ENCODE measurements around the gene RMC1.
"Not testable (repeated sequence)": the region's sequence is repeated elsewhere in the genome, so short reads cannot be mapped to it uniquely, and the experiment has no call there.

Gene RMC1

GRCh38 chr18:23498877-23499276 lies 4.4 kb upstream of the RMC1 start:
- H3K4me1 ChIP-seq (ENCODE audit: control insufficient read depth, insufficient read depth, low read length): no peaks in the 10 kb centered on the region
- peak; percentile 45 for DNase-seq (ENCODE audit: low read depth, low spot score)
- no peak overlapping the region for H3K4me3 ChIP-seq (ENCODE audit: low read length)
- no peak overlapping the region for H3K27ac ChIP-seq (ENCODE audit: low read length)
- no peaks in the 10 kb centered on the region for H3K9me3 ChIP-seq (ENCODE audit: control insufficient read depth, insufficient read depth, low read length)
- WGBS (ENCODE audit: insufficient coverage, insufficient read length): no CpG with 5 or more reads among the region's 5 CpGs
- no peaks in the 10 kb centered on the region for H3K36me3 ChIP-seq (ENCODE audit: control insufficient read depth, insufficient read depth, low read length)
- no peaks in the 10 kb centered on the region for H3K27me3 ChIP-seq (ENCODE audit: control insufficient read depth, insufficient read depth, low read length)

DNA sequence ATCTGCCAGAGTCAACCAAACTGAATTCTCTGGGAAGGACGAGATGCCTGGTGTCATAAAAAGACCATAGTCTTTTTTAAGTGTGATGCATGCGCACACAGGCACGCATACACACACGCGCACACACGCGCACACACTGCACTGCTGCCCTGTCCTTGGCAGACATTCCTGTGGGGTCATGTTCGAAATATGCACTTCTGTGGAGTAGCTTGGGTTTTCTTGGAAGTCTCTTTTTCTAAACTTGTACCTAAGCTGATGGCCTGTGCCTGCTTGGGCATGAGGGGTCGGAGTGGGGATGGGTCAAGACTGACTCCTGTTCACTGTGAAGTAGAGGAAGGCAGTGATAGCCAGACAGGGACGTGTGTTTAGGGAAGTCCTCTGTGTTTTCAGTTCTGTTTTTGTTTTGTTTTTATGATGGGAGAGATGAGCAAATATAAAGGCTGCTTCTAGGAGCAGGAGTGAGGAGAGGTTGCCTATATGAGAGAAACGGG lies 4.0 kb upstream of the RMC1 start:
- WGBS (ENCODE audit: insufficient coverage, insufficient read length): 100% methylated on average over 1 of the region's 11 CpGs
- Histone ChIP-seq H3K9me3 (ENCODE audit: control insufficient read depth, insufficient read depth, low read length) (no peaks in the 10 kb centered on the region), H3K27me3 (ENCODE audit: control insufficient read depth, insufficient read depth, low read length) (no peaks in the 10 kb centered on the region), H3K27ac (ENCODE audit: low read length) (no peak overlapping the region), H3K36me3 (ENCODE audit: control insufficient read depth, insufficient read depth, low read length) (no peaks in the 10 kb centered on the region), H3K4me3 (ENCODE audit: low read length) (no peak overlapping the region), H3K4me1 (ENCODE audit: control insufficient read depth, insufficient read depth, low read length) (no peaks in the 10 kb centered on the region)
- no peak for DNase-seq (ENCODE audit: low read depth, low spot score)

- DNase-seq (ENCODE audit: low read depth, low spot score): no peak
- no peaks in the 10 kb centered on the region for H3K27me3 ChIP-seq (ENCODE audit: control insufficient read depth, insufficient read depth, low read length)
- H3K36me3 ChIP-seq (ENCODE audit: control insufficient read depth, insufficient read depth, low read length): no peaks in the 10 kb centered on the region
- H3K9me3 ChIP-seq (ENCODE audit: control insufficient read depth, insufficient read depth, low read length): no peaks in the 10 kb centered on the region
- no peak overlapping the region for H3K27ac ChIP-seq (ENCODE audit: low read length)
- no peak overlapping the region for H3K4me3 ChIP-seq (ENCODE audit: low read length)
- no peaks in the 10 kb centered on the region for H3K4me1 ChIP-seq (ENCODE audit: control insufficient read depth, insufficient read depth, low read length)
- whole genome bisulfite sequencing (ENCODE audit: insufficient coverage, insufficient read length): no CpG with 5 or more reads among the region's 6 CpGs
Measured at GRCh38 chr18:23501626-23502025, 1.7 kb upstream of the RMC1 start.

GRCh38 chr18:23502516-23503037 lies 734 bp upstream of the RMC1 start:
- no peaks in the 10 kb centered on the region for H3K27me3 ChIP-seq (ENCODE audit: control insufficient read depth, insufficient read depth, low read length)
- DNase-seq (ENCODE audit: low read depth, low spot score): no peak
- H3K27ac ChIP-seq (ENCODE audit: low read length): no peak overlapping the region
- no peaks in the 10 kb centered on the region for H3K9me3 ChIP-seq (ENCODE audit: control insufficient read depth, insufficient read depth, low read length)
- H3K4me1 ChIP-seq (ENCODE audit: control insufficient read depth, insufficient read depth, low read length): no peaks in the 10 kb centered on the region
- WGBS (ENCODE audit: insufficient coverage, insufficient read length): no CpG with 5 or more reads among the region's 6 CpGs
- H3K4me3 ChIP-seq (ENCODE audit: low read length): peak overlapping the region; percentile 91; the same call in 1 of the 2 replicates
- H3K36me3 ChIP-seq (ENCODE audit: control insufficient read depth, insufficient read depth, low read length): no peaks in the 10 kb centered on the region

- WGBS (ENCODE audit: insufficient coverage, insufficient read length): no CpG with 5 or more reads among the region's 21 CpGs
- H3K27me3 ChIP-seq (ENCODE audit: control insufficient read depth, insufficient read depth, low read length): no peaks in the 10 kb centered on the region
- H3K27ac ChIP-seq (ENCODE audit: low read length): no peak overlapping the region
- no peaks in the 10 kb centered on the region for H3K9me3 ChIP-seq (ENCODE audit: control insufficient read depth, insufficient read depth, low read length)
- H3K36me3 ChIP-seq (ENCODE audit: control insufficient read depth, insufficient read depth, low read length): 0 out of 2 replicates have a peak, but pooled peaks cover 3% of the 10 kb centered on the region
- no peak for DNase-seq (ENCODE audit: low read depth, low spot score)
- H3K4me3 ChIP-seq (ENCODE audit: low read length): peak overlapping the region; percentile 91; the same call in 1 of the 2 replicates
- H3K4me1 ChIP-seq (ENCODE audit: control insufficient read depth, insufficient read depth, low read length): no peaks in the 10 kb centered on the region; the same call in 1 of the 2 replicates
Measured at GRCh38 chr18:23503963-23504344, 643 bp downstream of the RMC1 start.

DNA sequence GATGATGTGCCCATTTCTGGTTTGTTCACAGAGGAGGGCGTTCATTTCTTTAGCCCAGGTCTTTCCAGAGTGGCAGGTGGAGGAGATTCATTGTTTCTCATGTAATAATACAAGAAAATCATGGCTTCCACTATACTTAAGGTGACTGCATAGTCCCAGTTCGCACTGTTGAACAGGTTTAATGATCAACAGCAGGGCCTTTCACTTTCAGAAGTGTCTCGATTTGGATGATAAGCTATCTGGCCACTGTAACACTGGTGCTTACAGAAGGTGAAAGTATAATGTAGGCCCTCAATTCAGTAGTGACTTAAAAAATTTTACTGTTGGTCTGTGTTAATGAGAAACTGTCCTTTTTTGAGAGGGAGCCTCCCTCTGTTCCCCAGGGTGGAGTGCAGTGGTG lies 1.4 kb downstream of the RMC1 start:
- H3K4me1 ChIP-seq (ENCODE audit: control insufficient read depth, insufficient read depth, low read length): no peaks in the 10 kb centered on the region; the same call in 1 of the 2 replicates
- no CpG with 5 or more reads among the region's 3 CpGs for WGBS (ENCODE audit: insufficient coverage, insufficient read length)
- 0 out of 2 replicates have a peak, but pooled peaks cover 3% of the 10 kb centered on the region for H3K36me3 ChIP-seq (ENCODE audit: control insufficient read depth, insufficient read depth, low read length)
- no peak for DNase-seq (ENCODE audit: low read depth, low spot score)
- H3K4me3 ChIP-seq (ENCODE audit: low read length): no peak overlapping the region
- H3K27me3 ChIP-seq (ENCODE audit: control insufficient read depth, insufficient read depth, low read length): no peaks in the 10 kb centered on the region
- no peak overlapping the region for H3K27ac ChIP-seq (ENCODE audit: low read length)
- no peaks in the 10 kb centered on the region for H3K9me3 ChIP-seq (ENCODE audit: control insufficient read depth, insufficient read depth, low read length)

DNA sequence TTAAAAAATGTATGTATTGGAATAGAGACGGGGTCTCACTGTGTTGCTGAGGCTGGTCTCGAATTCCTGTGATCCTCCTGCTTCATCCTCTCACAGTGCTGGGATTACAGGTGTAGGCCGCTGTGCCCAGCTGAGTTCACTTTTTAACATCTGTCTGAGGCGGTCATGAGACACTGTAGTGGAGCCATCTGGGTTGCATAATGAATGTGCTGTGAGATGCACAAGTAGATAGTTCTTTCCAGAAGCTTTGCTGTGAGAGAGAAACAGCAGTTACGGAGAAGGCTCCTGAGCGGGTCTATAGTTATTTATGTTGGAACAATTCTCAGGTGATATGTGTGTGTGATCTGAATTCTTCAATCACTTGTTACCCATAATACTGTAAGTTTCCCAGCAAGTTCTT lies 3.1 kb downstream of the RMC1 start:
- DNase-seq (ENCODE audit: low read depth, low spot score): no peak
- no CpG with 5 or more reads among the region's 6 CpGs for WGBS (ENCODE audit: insufficient coverage, insufficient read length)
- H3K36me3 ChIP-seq (ENCODE audit: control insufficient read depth, insufficient read depth, low read length): 0 out of 2 replicates have a peak, but pooled peaks cover 3% of the 10 kb centered on the region
- H3K9me3 ChIP-seq (ENCODE audit: control insufficient read depth, insufficient read depth, low read length): no peaks in the 10 kb centered on the region
- H3K4me3 ChIP-seq (ENCODE audit: low read length): no peak overlapping the region
- no peak overlapping the region for H3K27ac ChIP-seq (ENCODE audit: low read length)
- no peaks in the 10 kb centered on the region for H3K27me3 ChIP-seq (ENCODE audit: control insufficient read depth, insufficient read depth, low read length)
- no peaks in the 10 kb centered on the region; the same call in 1 of the 2 replicates for H3K4me1 ChIP-seq (ENCODE audit: control insufficient read depth, insufficient read depth, low read length)

DNA sequence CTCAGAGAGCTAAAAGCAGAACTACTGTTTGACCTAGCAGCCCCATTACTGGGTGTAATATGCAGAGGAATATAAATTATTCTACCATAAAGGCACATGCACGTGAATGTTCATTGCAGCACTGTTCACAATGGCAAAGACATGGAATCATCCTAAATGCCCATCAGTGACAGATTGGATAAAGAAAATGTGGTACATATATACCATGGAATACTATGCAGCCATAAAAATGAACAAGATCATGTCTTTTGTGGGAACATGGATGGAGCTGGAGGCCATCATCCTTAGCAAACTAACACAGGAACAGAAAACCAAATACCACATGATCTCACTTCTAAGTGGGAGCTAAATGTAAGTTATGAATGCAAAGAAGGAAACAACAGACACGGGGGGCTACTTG lies 7.6 kb downstream of the RMC1 start:
- H3K36me3 ChIP-seq (ENCODE audit: control insufficient read depth, insufficient read depth, low read length); H3K27me3 ChIP-seq (ENCODE audit: control insufficient read depth, insufficient read depth, low read length); DNase-seq (ENCODE audit: low read depth, low spot score); H3K27ac ChIP-seq (ENCODE audit: low read length); H3K4me1 ChIP-seq (ENCODE audit: control insufficient read depth, insufficient read depth, low read length); H3K4me3 ChIP-seq (ENCODE audit: low read length); H3K9me3 ChIP-seq (ENCODE audit: control insufficient read depth, insufficient read depth, low read length): not testable (repeated sequence)
- WGBS (ENCODE audit: insufficient coverage, insufficient read length): no CpG with 5 or more reads among the region's 2 CpGs

DNA sequence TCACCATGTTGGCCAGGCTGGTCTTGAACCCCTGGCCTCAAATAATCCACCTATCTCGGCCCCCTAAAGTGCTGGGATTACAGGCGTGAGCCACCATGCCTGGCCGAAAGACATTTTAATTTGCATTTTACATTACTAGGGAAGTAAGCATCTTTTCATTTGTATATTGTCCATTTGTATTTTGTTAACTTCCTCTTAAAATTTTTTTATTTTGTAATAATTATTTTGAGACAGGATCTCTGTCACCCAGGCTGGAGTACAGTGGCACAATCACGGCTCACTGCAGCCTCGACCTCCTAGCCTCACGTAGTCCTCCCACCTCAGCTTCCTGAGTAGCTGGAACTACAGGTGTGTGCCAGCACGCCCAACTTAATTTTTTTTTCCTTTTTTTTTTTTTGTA lies 8.9 kb downstream of the RMC1 start:
- WGBS (ENCODE audit: insufficient coverage, insufficient read length): no CpG with 5 or more reads among the region's 7 CpGs
- not testable (repeated sequence) for DNase-seq (ENCODE audit: low read depth, low spot score); H3K9me3 ChIP-seq (ENCODE audit: control insufficient read depth, insufficient read depth, low read length); H3K36me3 ChIP-seq (ENCODE audit: control insufficient read depth, insufficient read depth, low read length); H3K27me3 ChIP-seq (ENCODE audit: control insufficient read depth, insufficient read depth, low read length); H3K4me3 ChIP-seq (ENCODE audit: low read length); H3K4me1 ChIP-seq (ENCODE audit: control insufficient read depth, insufficient read depth, low read length); H3K27ac ChIP-seq (ENCODE audit: low read length)

DNA sequence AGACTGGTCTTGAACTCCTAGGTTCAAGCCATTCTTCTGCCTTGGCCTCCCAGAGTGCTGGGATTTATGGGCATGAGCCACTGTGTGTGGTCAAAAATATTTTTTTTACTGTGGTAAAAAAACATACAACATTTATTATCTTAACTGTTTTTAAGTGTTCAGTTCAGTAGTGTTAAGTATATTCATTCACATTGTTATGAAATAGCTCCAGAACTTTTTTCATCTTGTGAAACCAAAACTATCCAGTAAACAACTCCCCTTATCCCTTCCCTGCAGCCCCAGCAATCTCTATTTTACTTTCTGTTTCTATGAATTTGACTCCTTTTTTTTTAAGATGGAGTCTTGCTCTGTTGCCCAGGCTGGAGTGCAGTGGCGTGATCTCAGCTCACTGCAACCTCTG lies 9.3 kb downstream of the RMC1 start:
- H3K36me3 ChIP-seq (ENCODE audit: control insufficient read depth, insufficient read depth, low read length): peaks cover 3% of the 10 kb centered on the region; the same call in 1 of the 2 replicates
- DNase-seq (ENCODE audit: low read depth, low spot score): no peak
- no peaks in the 10 kb centered on the region; the same call in 1 of the 2 replicates for H3K4me1 ChIP-seq (ENCODE audit: control insufficient read depth, insufficient read depth, low read length)
- no CpG with 5 or more reads among the region's 1 CpG for WGBS (ENCODE audit: insufficient coverage, insufficient read length)
- no peaks in the 10 kb centered on the region for H3K27me3 ChIP-seq (ENCODE audit: control insufficient read depth, insufficient read depth, low read length)
- H3K27ac ChIP-seq (ENCODE audit: low read length): no peak overlapping the region
- H3K9me3 ChIP-seq (ENCODE audit: control insufficient read depth, insufficient read depth, low read length): no peaks in the 10 kb centered on the region
- H3K4me3 ChIP-seq (ENCODE audit: low read length): no peak overlapping the region

DNA sequence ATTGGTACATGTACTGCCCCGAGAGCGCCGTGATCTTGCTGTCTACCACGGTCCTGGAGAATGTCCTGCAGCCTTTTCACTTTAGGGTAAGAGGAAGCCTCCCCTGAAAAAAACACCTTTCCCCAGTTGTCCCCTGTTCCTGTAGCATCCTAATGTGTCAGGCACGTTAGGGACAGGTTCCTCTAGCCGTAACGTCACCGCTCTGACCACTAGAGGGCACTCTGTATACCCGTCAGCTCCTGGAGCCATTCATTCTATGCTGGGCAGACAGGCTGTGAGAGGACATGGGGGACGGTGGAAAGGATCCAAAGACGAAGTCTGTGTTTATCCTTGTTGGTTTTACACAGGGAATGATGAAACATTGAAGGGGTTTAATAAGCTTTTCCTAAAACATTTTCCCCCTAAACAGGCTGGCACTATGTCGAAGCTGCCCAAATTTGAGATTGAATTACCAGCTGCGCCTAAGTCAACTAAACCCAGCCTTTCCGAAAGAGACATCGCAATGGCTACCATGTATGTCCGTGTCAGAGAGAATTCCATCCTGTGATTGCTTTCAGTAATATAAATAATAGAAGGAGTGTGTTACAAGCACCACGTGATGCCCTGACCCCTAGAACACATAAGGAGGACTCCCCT lies 12.7 kb downstream of the RMC1 start:
- H3K27ac ChIP-seq (ENCODE audit: low read length): no peak overlapping the region
- H3K4me3 ChIP-seq (ENCODE audit: low read length): no peak overlapping the region
- H3K4me1 ChIP-seq (ENCODE audit: control insufficient read depth, insufficient read depth, low read length): no peaks in the 10 kb centered on the region
- H3K27me3 ChIP-seq (ENCODE audit: control insufficient read depth, insufficient read depth, low read length): no peaks in the 10 kb centered on the region
- H3K36me3 ChIP-seq (ENCODE audit: control insufficient read depth, insufficient read depth, low read length): peaks cover 4% of the 10 kb centered on the region; the same call in 1 of the 2 replicates
- WGBS (ENCODE audit: insufficient coverage, insufficient read length): no CpG with 5 or more reads among the region's 17 CpGs
- no peaks in the 10 kb centered on the region for H3K9me3 ChIP-seq (ENCODE audit: control insufficient read depth, insufficient read depth, low read length)
- DNase-seq (ENCODE audit: low read depth, low spot score): peak; percentile 78

Measured in iPS DF 6.9 (cell line).